Activated T-cell treated with anti-CD3 and anti-CD28 coated beads, Interleukin-2, amount 50 U/mL, for 4 hours (primary cell): ENCODE data around the gene TGIF1. TPM values are rescaled to one million over a fixed set of nuclear protein-coding genes. Genes with fewer than 3 reads are reported as not detected.
A peak's percentile ranks its signal among the peaks of the same experiment; 100 is the strongest.

Source experiments
- ATAC-seq, 2 donors: fragments of 200-7000 bp; cut with Tn5 transposase; one replicate each; pipeline ENCODE4 v1.10.0; 2021
- DNase-seq: peaks from one replicate; pipeline ENCODE4 v3.0.0-alpha.2; 2020
- H3K27me3 Mint-ChIP-seq: one replicate; pipeline ENCODE4 v1.8.0; 2021; ENCODE audit warnings: low read depth, mixed read lengths
- H3K36me3 Mint-ChIP-seq: one replicate; pipeline ENCODE4 v1.8.0; 2022; ENCODE audit warnings: mixed read lengths; ENCODE audit not compliant: insufficient read depth
- H3K4me1 Mint-ChIP-seq: one replicate; pipeline ENCODE4 v1.8.0; 2021; ENCODE audit warnings: low read depth, mixed read lengths
- H3K4me3 Mint-ChIP-seq: one replicate; pipeline ENCODE4 v1.8.0; 2021; ENCODE audit warnings: mild to moderate bottlenecking, moderate library complexity, mixed read lengths
- H3K9me3 Mint-ChIP-seq: one replicate; pipeline ENCODE4 v1.8.0; 2021; ENCODE audit warnings: mixed read lengths
- total RNA-seq, 3 donors: library from RNA; stranded (reverse); gene quantifications; one replicate each; pipeline ENCODE4 v1.2.1, GENCODE V29; 2021

The TGIF1 gene
- total RNA-seq, 3 donors from 2014 or later, result 19.8 to 35.0 (median 34.8) TPM

GRCh38 chr18:3420919-3421279, 29.1 kb upstream of the TGIF1 start:
- H3K27me3 Mint-ChIP-seq, result no peaks in the 10 kb centered on the region
- ATAC-seq (no peak), DNase-seq (no peak)
- no peaks in the 10 kb centered on the region for H3K4me1 Mint-ChIP-seq
- H3K36me3 Mint-ChIP-seq, result no peaks in the 10 kb centered on the region
- H3K4me3 Mint-ChIP-seq, result no peak overlapping the region
- no peaks in the 10 kb centered on the region for H3K9me3 Mint-ChIP-seq

- no peaks in the 10 kb centered on the region for H3K9me3 Mint-ChIP-seq
- DNase-seq (no peak), ATAC-seq (no peak)
- H3K27me3 Mint-ChIP-seq, result no peaks in the 10 kb centered on the region
- no peaks in the 10 kb centered on the region for H3K36me3 Mint-ChIP-seq
- H3K4me3 Mint-ChIP-seq, result no peak overlapping the region
- H3K4me1 Mint-ChIP-seq, result no peaks in the 10 kb centered on the region
These were observed 27.1 kb upstream of the TGIF1 start for GRCh38 chr18:3422905-3423304.

DNA sequence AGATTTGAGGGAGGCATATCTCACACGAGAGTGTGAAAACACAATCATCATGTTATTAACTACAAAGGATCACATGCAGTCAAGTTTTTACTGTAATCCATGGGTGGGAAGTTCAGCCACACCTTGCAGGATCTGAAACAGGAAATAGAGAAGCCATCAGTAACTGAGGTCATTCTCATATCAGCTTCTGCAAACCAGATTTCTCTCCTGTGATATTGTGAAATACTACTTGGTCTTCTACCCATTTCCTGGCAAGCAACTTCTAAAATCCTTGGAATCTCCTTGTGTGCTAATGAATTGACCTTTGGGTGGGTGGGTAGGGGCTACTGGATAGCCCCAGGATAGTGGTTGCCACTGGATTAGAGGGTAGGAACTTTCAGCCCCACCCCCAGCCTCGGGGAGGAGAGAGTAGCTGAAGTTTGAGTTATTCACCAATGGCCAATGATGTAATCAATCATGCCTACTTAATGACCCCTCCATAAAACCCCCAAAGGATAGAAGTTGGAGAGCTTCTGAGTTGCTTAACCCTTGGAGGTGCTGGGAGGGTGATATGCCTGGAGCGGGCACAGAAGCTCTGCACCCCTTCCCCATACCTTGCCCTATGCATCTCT, 25.6 kb upstream of the TGIF1 start:
- Mint-ChIP-seq H3K27me3 (no peaks in the 10 kb centered on the region), H3K9me3 (no peaks in the 10 kb centered on the region), H3K4me1 (no peaks in the 10 kb centered on the region), H3K4me3 (no peak overlapping the region), H3K36me3 (no peaks in the 10 kb centered on the region)
- ATAC-seq (no peak), DNase-seq (no peak)

- no peaks in the 10 kb centered on the region for H3K4me1 Mint-ChIP-seq
- no peaks in the 10 kb centered on the region for H3K36me3 Mint-ChIP-seq
- H3K4me3 Mint-ChIP-seq, result no peak overlapping the region
- H3K27me3 Mint-ChIP-seq, result no peaks in the 10 kb centered on the region
- ATAC-seq (no peak), DNase-seq (no peak)
- H3K9me3 Mint-ChIP-seq, result no peaks in the 10 kb centered on the region
These were observed 24.9 kb upstream of the TGIF1 start for GRCh38 chr18:3425030-3425429.

DNA sequence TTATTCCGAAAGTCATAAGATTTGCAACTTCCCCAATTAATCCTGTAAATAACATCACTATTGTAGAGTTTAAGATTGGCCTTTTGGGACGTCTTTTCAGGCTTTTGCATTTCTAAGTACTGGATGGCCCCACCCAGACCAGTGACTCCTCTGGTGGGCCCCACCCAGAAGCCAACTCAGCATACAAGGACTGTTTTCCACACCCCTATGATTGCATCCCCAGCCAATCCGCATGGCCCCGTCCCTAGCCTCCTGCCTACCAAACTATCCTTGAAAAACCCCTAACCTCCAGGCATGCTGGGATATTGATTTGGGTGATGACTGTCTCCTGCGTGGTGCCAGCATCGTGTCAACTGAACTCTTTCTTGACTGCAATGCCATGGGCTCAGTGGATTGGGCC, 24.5 kb upstream of the TGIF1 start:
- no peaks in the 10 kb centered on the region for H3K27me3 Mint-ChIP-seq
- DNase-seq, result no peak
- H3K9me3 Mint-ChIP-seq, result no peaks in the 10 kb centered on the region
- H3K4me3 Mint-ChIP-seq, result no peak overlapping the region
- no peaks in the 10 kb centered on the region for H3K36me3 Mint-ChIP-seq
- ATAC-seq, result no peak
- H3K4me1 Mint-ChIP-seq, result no peaks in the 10 kb centered on the region

DNA sequence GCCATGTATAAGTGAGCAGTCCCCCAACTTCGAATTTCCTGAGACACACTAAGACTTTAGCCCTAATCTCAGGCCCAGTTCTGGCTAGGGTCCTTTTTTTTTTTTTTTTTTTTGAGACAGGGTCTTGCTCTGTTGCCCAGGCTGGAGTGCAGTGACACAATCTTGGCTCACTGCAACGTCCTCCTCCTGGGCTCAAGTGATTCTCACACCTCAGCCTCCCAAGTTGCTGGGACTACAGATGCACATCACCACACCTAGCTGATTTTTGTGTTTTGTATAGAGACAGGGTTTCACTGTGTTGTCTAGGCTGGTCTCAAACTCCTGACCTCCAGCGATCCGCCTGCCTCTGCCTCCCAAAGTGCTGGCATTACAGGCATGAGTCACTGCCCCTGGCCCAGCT, 23.9 kb upstream of the TGIF1 start:
- Mint-ChIP-seq H3K36me3 (no peaks in the 10 kb centered on the region), H3K27me3 (no peaks in the 10 kb centered on the region)

GRCh38 chr18:3427944-3428343, 22.0 kb upstream of the TGIF1 start:
- Mint-ChIP-seq H3K36me3 (no peaks in the 10 kb centered on the region), H3K4me1 (no peaks in the 10 kb centered on the region), H3K4me3 (no peak overlapping the region), H3K9me3 (no peaks in the 10 kb centered on the region), H3K27me3 (no peaks in the 10 kb centered on the region)
- no peak for DNase-seq
- no peak for ATAC-seq

More for the DNA sequence above, 23.9 kb upstream of the TGIF1 start:
- Mint-ChIP-seq H3K9me3 (no peaks in the 10 kb centered on the region), H3K4me3 (no peak overlapping the region), H3K4me1 (no peaks in the 10 kb centered on the region)
- ATAC-seq (no peak), DNase-seq (no peak)

- H3K9me3 Mint-ChIP-seq, result no peaks in the 10 kb centered on the region
- DNase-seq (no peak), ATAC-seq (no peak)
- no peaks in the 10 kb centered on the region for H3K27me3 Mint-ChIP-seq
- H3K4me1 Mint-ChIP-seq, result no peaks in the 10 kb centered on the region
- H3K4me3 Mint-ChIP-seq, result no peak overlapping the region
- H3K36me3 Mint-ChIP-seq, result no peaks in the 10 kb centered on the region
These were observed 20.9 kb upstream of the TGIF1 start for GRCh38 chr18:3429121-3429520.

GRCh38 chr18:3434685-3435084, 15.3 kb upstream of the TGIF1 start:
- H3K36me3 Mint-ChIP-seq, result no peaks in the 10 kb centered on the region
- no peaks in the 10 kb centered on the region for H3K27me3 Mint-ChIP-seq
- ATAC-seq (no peak), DNase-seq (no peak)
- no peak overlapping the region for H3K4me3 Mint-ChIP-seq
- H3K4me1 Mint-ChIP-seq, result no peaks in the 10 kb centered on the region
- H3K9me3 Mint-ChIP-seq, result no peaks in the 10 kb centered on the region

DNA sequence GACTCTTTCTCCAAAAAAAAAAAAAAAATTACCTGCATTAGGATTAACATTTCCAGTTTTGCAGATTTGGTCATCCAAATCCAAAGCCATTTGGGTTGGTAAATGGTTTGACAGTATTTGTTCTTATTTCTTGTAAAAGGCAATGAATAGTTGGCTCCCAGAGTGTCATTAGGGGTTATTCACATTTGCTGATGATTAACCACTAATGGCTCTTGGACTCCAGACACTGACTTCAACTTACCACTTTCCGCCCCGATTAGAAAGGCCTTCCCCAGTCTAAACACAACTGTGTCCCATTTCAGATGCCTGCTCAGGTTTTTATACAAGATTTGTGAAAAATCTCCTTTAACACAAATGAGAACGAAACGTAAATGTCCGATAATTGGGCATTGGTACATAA, 9.6 kb upstream of the TGIF1 start:
- Mint-ChIP-seq H3K4me1 (peaks cover 2% of the 10 kb centered on the region), H3K4me3 (no peak overlapping the region), H3K9me3 (no peaks in the 10 kb centered on the region), H3K27me3 (no peaks in the 10 kb centered on the region), H3K36me3 (no peaks in the 10 kb centered on the region)
- DNase-seq (no peak), ATAC-seq (no peak)

DNA sequence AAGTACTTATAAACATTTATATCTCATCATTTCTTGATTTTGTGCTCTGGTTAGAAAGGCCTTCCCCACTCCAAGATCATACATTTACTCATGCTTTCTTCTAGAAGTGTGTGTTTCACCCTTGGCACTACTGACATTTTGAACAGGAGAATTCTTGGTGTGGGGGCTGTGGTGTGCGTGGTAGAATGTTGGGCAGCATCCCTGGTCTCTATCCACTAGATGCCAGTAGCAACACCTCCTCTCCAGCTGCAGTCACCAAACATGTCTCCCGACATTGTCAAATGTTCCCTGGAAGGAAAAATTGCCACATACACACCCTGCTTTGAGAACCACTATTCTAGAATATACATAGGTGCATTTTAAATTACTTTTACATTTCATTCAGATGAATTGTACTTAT, 8.7 kb upstream of the TGIF1 start:
- Mint-ChIP-seq H3K36me3 (no peaks in the 10 kb centered on the region), H3K9me3 (no peaks in the 10 kb centered on the region), H3K27me3 (no peaks in the 10 kb centered on the region), H3K4me3 (no peak overlapping the region), H3K4me1 (peaks cover 2% of the 10 kb centered on the region)
- no peak for ATAC-seq
- DNase-seq, result no peak

GRCh38 chr18:3442919-3443318, 7.1 kb upstream of the TGIF1 start:
- H3K27me3 Mint-ChIP-seq, result no peaks in the 10 kb centered on the region
- ATAC-seq (no peak), DNase-seq (no peak)
- H3K36me3 Mint-ChIP-seq, result no peaks in the 10 kb centered on the region
- no peaks in the 10 kb centered on the region for H3K9me3 Mint-ChIP-seq
- H3K4me3 Mint-ChIP-seq, result no peak overlapping the region
- peaks cover 14% of the 10 kb centered on the region for H3K4me1 Mint-ChIP-seq

- no peaks in the 10 kb centered on the region for H3K36me3 Mint-ChIP-seq
- DNase-seq (no peak), ATAC-seq (no peak)
- peaks cover 21% of the 10 kb centered on the region for H3K4me1 Mint-ChIP-seq
- no peak overlapping the region for H3K4me3 Mint-ChIP-seq
- no peaks in the 10 kb centered on the region for H3K9me3 Mint-ChIP-seq
- no peaks in the 10 kb centered on the region for H3K27me3 Mint-ChIP-seq
These were observed 5.7 kb upstream of the TGIF1 start for GRCh38 chr18:3444296-3444695.

DNA sequence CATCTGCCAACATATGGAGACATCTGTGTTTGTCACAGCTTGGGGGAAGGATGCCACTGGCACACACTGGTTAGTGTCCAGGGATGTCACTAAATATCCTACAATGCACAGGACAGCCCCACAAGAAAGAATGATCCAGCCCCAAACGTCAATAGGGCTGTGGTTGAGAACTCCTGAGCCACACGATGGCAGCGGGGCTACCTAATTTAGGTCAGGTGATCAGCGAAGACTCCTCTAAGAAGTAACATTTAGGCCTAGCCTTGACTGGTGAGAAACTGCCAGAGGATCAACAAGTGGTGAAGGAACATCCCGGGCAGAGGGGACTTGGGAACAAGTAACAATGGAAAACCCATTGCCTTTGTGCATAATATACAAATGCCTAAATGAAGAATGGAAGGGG, 5.0 kb upstream of the TGIF1 start:
- Mint-ChIP-seq H3K36me3 (no peaks in the 10 kb centered on the region), H3K9me3 (no peaks in the 10 kb centered on the region), H3K27me3 (no peaks in the 10 kb centered on the region), H3K4me1 (peaks cover 21% of the 10 kb centered on the region), H3K4me3 (no peak overlapping the region)
- ATAC-seq (no peak), DNase-seq (no peak)

DNA sequence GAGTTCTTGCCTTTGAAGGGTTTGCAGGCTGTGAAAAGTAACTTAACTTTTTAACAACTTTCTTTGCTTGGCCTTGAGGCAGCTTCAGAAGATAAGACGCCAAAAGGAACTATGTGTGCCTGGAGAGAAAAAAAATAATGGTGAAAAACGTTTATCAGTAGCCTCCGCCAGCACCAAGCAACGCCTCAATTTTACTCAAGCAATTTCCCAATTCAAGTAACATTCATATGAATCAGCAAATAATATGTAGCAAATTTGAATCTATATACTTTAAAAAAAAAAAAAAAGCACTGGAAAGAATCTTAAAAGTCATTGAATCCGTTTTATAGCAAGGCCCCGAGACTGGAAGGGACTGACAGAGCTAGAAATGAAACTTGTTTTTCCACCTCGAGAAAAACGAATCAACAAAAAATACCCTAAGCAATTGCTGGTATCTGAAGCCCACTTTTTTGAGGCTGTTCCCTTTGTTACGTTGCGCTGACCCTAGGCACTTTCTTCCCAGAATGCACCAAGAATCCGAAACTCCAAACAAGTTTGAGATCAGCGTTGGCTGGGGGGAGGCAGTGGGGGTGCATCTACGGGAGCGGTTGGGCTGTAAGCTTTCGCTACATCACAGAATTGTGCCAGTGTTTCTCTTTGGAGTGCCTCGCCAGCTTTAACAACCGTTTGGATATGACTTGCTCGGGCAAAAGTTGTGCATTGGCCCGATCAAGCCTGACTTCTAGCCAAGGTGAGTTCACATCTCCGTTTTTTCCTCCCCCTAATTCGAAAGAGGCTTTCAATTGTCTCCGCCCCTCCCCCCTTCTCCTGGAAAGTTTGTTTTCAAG, 2.7 kb upstream of the TGIF1 start:
- Mint-ChIP-seq H3K36me3 (no peaks in the 10 kb centered on the region), H3K9me3 (no peaks in the 10 kb centered on the region), H3K4me1 (peaks cover 26% of the 10 kb centered on the region), H3K4me3 (peak overlapping the region; percentile 94), H3K27me3 (no peaks in the 10 kb centered on the region)
- DNase-seq (no peak), ATAC-seq (no peak)
